Measurements from ENCODE around the gene HILPDA. TPM values are rescaled to one million over a fixed set of nuclear protein-coding genes. Genes with fewer than 3 reads are reported as not detected.

HILPDA gene
- total and polyA plus RNA-seq, 9 of the 15 experiments (the other 6 are each of a cell fraction or from before 2014, with no cell fraction given) = 8.3 to 71.8 (median 23.5) TPM

- TF ChIP-seq RERE (CRISPR knock-in tag; IDR thresholded peaks at IDR 0.05; ENCODE audit: borderline replicate concordance) (peak; percentile 73; the same call in 1 of the 2 replicates), VEZF1 (CRISPR knock-in tag; IDR thresholded peaks at IDR 0.05) (peak; percentile 62), BCLAF1 (IDR thresholded peaks at IDR 0.05; ENCODE audit: borderline replicate concordance in 1 of 2, control insufficient read depth in 1 of 2, low read depth in 2 of 2, low read length in 1 of 2) (no peak), NR4A1 (CRISPR knock-in tag; IDR thresholded peaks at IDR 0.05) (0 out of 2 replicates have a peak, but pooled peaks have one; percentile 29), NR4A1 (tag; IDR thresholded peaks at IDR 0.05) (no peak), PRPF4 (IDR thresholded peaks at IDR 0.05; ENCODE audit: insufficient read depth, low read depth, low read length, poor library complexity, severe bottlenecking) (no peak), POLR2A (conservative IDR thresholded peaks at IDR 0.05) (no peak; the same call in none of the 2 replicates), MEF2A (IDR thresholded peaks at IDR 0.05; ENCODE audit: control insufficient read depth, low read depth, low read length) (no peak), NR0B1 (IDR thresholded peaks at IDR 0.05; ENCODE audit: partially characterized antibody) (no peak), CREBBP (IDR thresholded peaks at IDR 0.05; ENCODE audit: low read depth, low read length) (no peak), HNRNPLL (IDR thresholded peaks at IDR 0.05; ENCODE audit: low read depth, low read length, poor library complexity, severe bottlenecking) (peak; percentile 15), PYGO2 (tag; IDR thresholded peaks at IDR 0.05) (no peak)
These were observed 46.7 kb upstream of the HILPDA start (continued) for GRCh38 chr7:128408709-128409595.

Data from K562 (cell line).